Tibial artery (tissue), 4 donors: Measurements from ENCODE around the gene CEP131.

Experiments
- DNase-seq, 2 donors: peaks; one replicate each; pipeline ENCODE4 v3.0.0-alpha.2; 2019
- H3K27ac ChIP-seq, 2 donors: fragments of 200-600 bp; sonication (generic) in 1 of 2; 1 replicate in 1 of 2; 2 replicates in 1 of 2; pipeline ENCODE4 v1.5.1; 2018 to 2019; ENCODE audit warnings: mild to moderate bottlenecking in 1 of 2
- H3K27me3 ChIP-seq, 2 donors: fragments of 200-600 bp; sonication (generic) in 1 of 2; one replicate each; pipeline versions ENCODE4 v1.5.1 to v1.6.0; 2016 to 2019
- H3K36me3 ChIP-seq, 3 donors: fragments of 200-600 bp; sonication (generic) in 2 of 3; one replicate each; pipeline ENCODE4 v1.5.1; 2016 to 2019; ENCODE audit warnings: mild to moderate bottlenecking in 2 of 3
- H3K4me1 ChIP-seq, 4 donors: fragments of 200-600 bp; sonication (generic) in 2 of 4; 1 replicate in 3 of 4; 2 replicates in 1 of 4; pipeline ENCODE4 v1.5.1; 2016 to 2019
- H3K4me3 ChIP-seq, 2 donors: fragments of 200-600 bp; sonication (generic) in 1 of 2; 1 replicate in 1 of 2; 2 replicates in 1 of 2; pipeline ENCODE4 v1.5.1; 2018 to 2019; ENCODE audit warnings: mild to moderate bottlenecking in 2 of 2
- H3K9me3 ChIP-seq, 3 donors: fragments of 200-600 bp; sonication (generic) in 1 of 3; one replicate each; pipeline ENCODE4 v1.5.1; 2016 to 2019
- intact Hi-C: fragments of 100-400 bp; cut with DNase I; formaldehyde crosslinking; loops from one replicate; pipeline ENCODE4 v1.15.0; 2023; ENCODE audit warnings: low total_unique reads
- TF ChIP-seq, protein P1 (sequence below), 2 experiments: fragments of 200-600 bp in 1 of 2; fragments of 450-650 bp in 1 of 2; IDR thresholded peaks; one replicate each; pipeline ENCODE4 v1.5.1; 2017 to 2019; ENCODE audit warnings: antibody characterized with exemption in 2 of 2, mild to moderate bottlenecking in 1 of 2, moderate library complexity in 1 of 2

Gene CEP131

DNA sequence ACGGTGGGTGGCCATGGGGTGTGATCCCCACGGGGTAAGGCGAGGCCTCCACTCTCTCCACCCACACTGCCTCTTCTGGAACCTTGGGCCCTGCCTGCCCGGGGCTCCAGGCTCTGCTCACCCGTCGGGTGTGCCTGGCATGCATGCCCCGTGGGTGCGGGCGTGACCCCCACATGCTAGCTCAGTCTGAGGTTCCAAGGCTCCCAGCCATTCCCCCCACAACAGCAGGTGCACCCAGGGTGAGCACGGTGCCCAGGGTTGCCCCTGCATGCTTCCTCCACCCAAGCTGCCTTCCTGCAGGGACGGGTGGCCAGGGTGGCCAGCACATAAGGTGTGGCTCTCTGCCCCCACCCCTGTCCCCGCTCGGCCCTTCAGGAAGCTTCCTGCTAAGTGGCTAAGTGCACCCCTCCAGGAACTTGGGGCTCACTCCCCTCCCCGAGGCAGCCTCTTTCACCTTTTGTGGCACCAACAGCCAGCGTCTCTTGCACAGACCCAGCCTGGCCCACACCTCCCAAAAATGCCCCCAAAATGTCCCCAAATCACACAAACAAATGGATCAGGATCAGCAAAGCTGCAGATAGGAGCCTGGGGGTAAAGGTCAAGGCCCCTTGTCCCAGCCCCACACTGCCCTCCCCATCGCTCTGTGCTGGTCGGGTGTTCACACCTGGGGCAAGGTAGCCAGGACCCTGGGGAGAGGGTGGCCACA is 78.9 kb downstream of the CEP131 start:
- Histone ChIP-seq H3K27ac (no peak overlapping the region), H3K36me3 (no peaks in the 10 kb centered on the region), H3K27me3 (peaks cover 0 to 18% of the 10 kb centered on the region in 2 donors), H3K9me3 (no peaks in the 10 kb centered on the region), H3K4me1 (peaks cover 0 to 10% (median 4%) of the 10 kb centered on the region in 4 donors), H3K4me3 (no peak overlapping the region)
- DNase-seq: no peak
- intact Hi-C loops: loop anchor here (2.0 kb wide), 1 partner anchor 97 kb away; no protein-coding TSS in a partner anchor
- TF ChIP-seq, protein P1, sequence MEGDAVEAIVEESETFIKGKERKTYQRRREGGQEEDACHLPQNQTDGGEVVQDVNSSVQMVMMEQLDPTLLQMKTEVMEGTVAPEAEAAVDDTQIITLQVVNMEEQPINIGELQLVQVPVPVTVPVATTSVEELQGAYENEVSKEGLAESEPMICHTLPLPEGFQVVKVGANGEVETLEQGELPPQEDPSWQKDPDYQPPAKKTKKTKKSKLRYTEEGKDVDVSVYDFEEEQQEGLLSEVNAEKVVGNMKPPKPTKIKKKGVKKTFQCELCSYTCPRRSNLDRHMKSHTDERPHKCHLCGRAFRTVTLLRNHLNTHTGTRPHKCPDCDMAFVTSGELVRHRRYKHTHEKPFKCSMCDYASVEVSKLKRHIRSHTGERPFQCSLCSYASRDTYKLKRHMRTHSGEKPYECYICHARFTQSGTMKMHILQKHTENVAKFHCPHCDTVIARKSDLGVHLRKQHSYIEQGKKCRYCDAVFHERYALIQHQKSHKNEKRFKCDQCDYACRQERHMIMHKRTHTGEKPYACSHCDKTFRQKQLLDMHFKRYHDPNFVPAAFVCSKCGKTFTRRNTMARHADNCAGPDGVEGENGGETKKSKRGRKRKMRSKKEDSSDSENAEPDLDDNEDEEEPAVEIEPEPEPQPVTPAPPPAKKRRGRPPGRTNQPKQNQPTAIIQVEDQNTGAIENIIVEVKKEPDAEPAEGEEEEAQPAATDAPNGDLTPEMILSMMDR (IDR thresholded peaks at IDR 0.05): no peak

DNA sequence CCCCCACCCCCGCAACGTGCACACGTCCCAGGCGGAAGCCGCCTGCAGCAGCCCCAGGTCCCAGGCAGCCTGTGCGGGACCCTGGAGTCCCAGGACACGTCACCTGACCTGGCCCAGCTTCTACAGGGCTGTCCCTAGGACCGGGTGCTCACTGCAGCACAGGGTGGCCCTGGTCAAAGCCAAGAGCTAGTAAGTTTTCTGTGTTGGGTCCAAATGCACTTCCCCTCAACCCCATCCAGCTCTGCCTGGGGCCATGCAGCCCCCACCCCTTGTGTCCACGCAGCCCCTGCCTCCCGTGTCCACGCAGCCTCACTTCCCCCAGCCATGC is 79.6 kb downstream of the CEP131 start:
- intact Hi-C loops: loop anchor here (2.0 kb wide), 1 partner anchor 98 kb away; no protein-coding TSS in a partner anchor
- TF ChIP-seq, protein P1 (IDR thresholded peaks at IDR 0.05): no peak
- Histone ChIP-seq H3K27ac (no peak overlapping the region), H3K4me1 (peaks cover 0 to 10% (median 4%) of the 10 kb centered on the region in 4 donors), H3K36me3 (no peaks in the 10 kb centered on the region), H3K4me3 (no peak overlapping the region), H3K9me3 (no peaks in the 10 kb centered on the region), H3K27me3 (peaks cover 0 to 14% of the 10 kb centered on the region in 2 donors)
- DNase-seq: no peak

- Histone ChIP-seq H3K4me1 (peaks cover 0 to 10% (median 4%) of the 10 kb centered on the region in 4 donors), H3K27me3 (peaks cover 0 to 13% of the 10 kb centered on the region in 2 donors), H3K4me3 (no peak overlapping the region), H3K27ac (no peak overlapping the region), H3K36me3 (no peaks in the 10 kb centered on the region), H3K9me3 (no peaks in the 10 kb centered on the region)
- DNase-seq: peak; percentile 75 to 86
- intact Hi-C loops: loop anchor here (2.0 kb wide), 1 partner anchor 98 kb away; no protein-coding TSS in a partner anchor
- TF ChIP-seq, protein P1 (IDR thresholded peaks at IDR 0.05): peak; percentile 70 to 72
Measured at GRCh38 chr17:81142301-81143199, 80.2 kb downstream of the CEP131 start.

GRCh38 chr17:81140695-81141094 is 82.1 kb downstream of the CEP131 start:
- no peak for DNase-seq

GRCh38 chr17:81140018-81140417 is 82.7 kb downstream of the CEP131 start:
- intact Hi-C loops: no loop called here
- H3K36me3 ChIP-seq: no peaks in the 10 kb centered on the region

More at GRCh38 chr17:81140695-81141094, 82.1 kb downstream of the CEP131 start:
- Histone ChIP-seq H3K4me3 (no peak overlapping the region), H3K27me3 (peaks cover 0 to 13% of the 10 kb centered on the region in 2 donors), H3K36me3 (no peaks in the 10 kb centered on the region), H3K27ac (no peak overlapping the region), H3K4me1 (peaks cover 0 to 10% (median 4%) of the 10 kb centered on the region in 4 donors), H3K9me3 (no peaks in the 10 kb centered on the region)
- TF ChIP-seq, protein P1 (IDR thresholded peaks at IDR 0.05): no peak
- intact Hi-C loops: no loop called here

More at GRCh38 chr17:81140018-81140417, 82.7 kb downstream of the CEP131 start:
- H3K4me3 ChIP-seq: no peak overlapping the region
- DNase-seq: no peak
- H3K27me3 ChIP-seq: peaks cover 0 to 13% of the 10 kb centered on the region in 2 donors
- H3K27ac ChIP-seq: no peak overlapping the region
- peaks cover 0 to 10% (median 4%) of the 10 kb centered on the region in 4 donors for H3K4me1 ChIP-seq
- TF ChIP-seq, protein P1 (IDR thresholded peaks at IDR 0.05): no peak
- no peaks in the 10 kb centered on the region for H3K9me3 ChIP-seq
